PFSK-1 (cell line): ENCODE data around the gene THUMPD2.

Experiments used
- FOXP2 ChIP-seq: optimal IDR thresholded peaks from 2 replicates; pipeline ENCODE3; 2011; ENCODE audit warnings: borderline replicate concordance, control low read depth, inconsistent platforms; ENCODE audit not compliant: insufficient read depth; ENCODE audit errors: extremely low read length, extremely low read depth
- POLR2AphosphoS5 ChIP-seq: IDR thresholded peaks from 2 replicates; pipeline ENCODE4 v1.6.1; 2012; ENCODE audit warnings: low read depth, mild to moderate bottlenecking, control low read depth, low read length, moderate library complexity
- REST ChIP-seq, 2 experiments: IDR thresholded peaks; 2 replicates each; pipeline versions ENCODE4 v1.6.1 to v1.8.0; 2011 to 2012; ENCODE audit warnings: low read depth in 2 of 2, low read length in 2 of 2, control low read depth in 1 of 2, inconsistent platforms in 1 of 2, mild to moderate bottlenecking in 1 of 2, moderate library complexity in 1 of 2; ENCODE audit not compliant: insufficient read depth in 1 of 2
- SIN3A ChIP-seq: IDR thresholded peaks from 2 replicates; pipeline ENCODE4 v1.6.1; 2012; ENCODE audit warnings: mild to moderate bottlenecking, low read length, moderate library complexity, borderline replicate concordance; ENCODE audit not compliant: insufficient read depth
- TAF1 ChIP-seq: IDR thresholded peaks from 2 replicates; pipeline ENCODE4 v1.6.1; 2012; ENCODE audit warnings: low read length, control low read depth, borderline replicate concordance; ENCODE audit not compliant: insufficient read depth

THUMPD2 gene

GRCh38 chr2:39779927-39780326 is 869 bp upstream of the THUMPD2 start:
- TF ChIP-seq FOXP2 = no peak
- TF ChIP-seq REST (IDR thresholded peaks at IDR 0.05; ENCODE audit: insufficient read depth in 1 of 2, low read depth in 2 of 2, low read length in 2 of 2) = no peak
- no peak for TF ChIP-seq TAF1
- TF ChIP-seq POLR2AphosphoS5 = no peak

GRCh38 chr2:39779341-39779851 is 338 bp upstream of the THUMPD2 start:
- TF ChIP-seq POLR2AphosphoS5 (no peak), SIN3A (no peak), FOXP2 (no peak), REST (IDR thresholded peaks at IDR 0.05; ENCODE audit: insufficient read depth in 1 of 2, low read depth in 2 of 2, low read length in 2 of 2) (no peak), TAF1 (no peak)

GRCh38 chr2:39778233-39778632 is 825 bp downstream of the THUMPD2 start:
- TF ChIP-seq POLR2AphosphoS5 (no peak), FOXP2 (no peak)

- TF ChIP-seq FOXP2 (no peak), TAF1 (no peak), REST (IDR thresholded peaks at IDR 0.05; ENCODE audit: insufficient read depth in 1 of 2, low read depth in 2 of 2, low read length in 2 of 2) (no peak), POLR2AphosphoS5 (no peak), SIN3A (no peak)
Observed at GRCh38 chr2:39772812-39773152, 6.3 kb downstream of the THUMPD2 start.

GRCh38 chr2:39772086-39772811 is 6.8 kb downstream of the THUMPD2 start:
- TF ChIP-seq REST (IDR thresholded peaks at IDR 0.05; ENCODE audit: insufficient read depth in 1 of 2, low read depth in 2 of 2, low read length in 2 of 2) = no peak
- TF ChIP-seq FOXP2 = no peak
- TF ChIP-seq SIN3A = no peak
- no peak for TF ChIP-seq TAF1
- no peak for TF ChIP-seq POLR2AphosphoS5
